Measurements from ENCODE around the gene CDH18. TPM values are rescaled to one million over a fixed set of nuclear protein-coding genes. Genes with fewer than 3 reads are reported as not detected.

The CDH18 gene
- total RNA-seq, 1 donor from 2014 or later, result 0.49 TPM

- H3K9me3 Mint-ChIP-seq (ENCODE audit: unreplicated experiment), result no peaks in the 10 kb centered on the region
- H3K4me1 Mint-ChIP-seq (ENCODE audit: low read depth, unreplicated experiment), result peaks cover 5% of the 10 kb centered on the region
- no peak for TF ChIP-seq CTCF (IDR thresholded peaks at IDR 0.05; ENCODE audit: partially characterized antibody, unreplicated experiment)
- DNase-seq, result no peak
- H3K27ac Mint-ChIP-seq (ENCODE audit: unreplicated experiment), result no peak overlapping the region
- no peaks in the 10 kb centered on the region for H3K27me3 Mint-ChIP-seq (ENCODE audit: unreplicated experiment)
- no peaks in the 10 kb centered on the region for H3K36me3 Mint-ChIP-seq (ENCODE audit: unreplicated experiment)
- no peak overlapping the region for H3K4me3 Mint-ChIP-seq (ENCODE audit: unreplicated experiment)
Observed at GRCh38 chr5:19927170-19927569, 60.8 kb downstream of the CDH18 start.

- Mint-ChIP-seq H3K4me3 (ENCODE audit: unreplicated experiment) (no peak overlapping the region), H3K4me1 (ENCODE audit: low read depth, unreplicated experiment) (no peaks in the 10 kb centered on the region), H3K27ac (ENCODE audit: unreplicated experiment) (no peak overlapping the region), H3K36me3 (ENCODE audit: unreplicated experiment) (no peaks in the 10 kb centered on the region), H3K27me3 (ENCODE audit: unreplicated experiment) (no peaks in the 10 kb centered on the region), H3K9me3 (ENCODE audit: unreplicated experiment) (no peaks in the 10 kb centered on the region)
- TF ChIP-seq CTCF (IDR thresholded peaks at IDR 0.05; ENCODE audit: partially characterized antibody, unreplicated experiment), result no peak
- DNase-seq, result no peak
Observed at GRCh38 chr5:19923742-19924141, 64.3 kb downstream of the CDH18 start.

GRCh38 chr5:19920761-19921160 is 67.2 kb downstream of the CDH18 start:
- no peaks in the 10 kb centered on the region for H3K9me3 Mint-ChIP-seq (ENCODE audit: unreplicated experiment)
- no peaks in the 10 kb centered on the region for H3K27me3 Mint-ChIP-seq (ENCODE audit: unreplicated experiment)
- no peaks in the 10 kb centered on the region for H3K36me3 Mint-ChIP-seq (ENCODE audit: unreplicated experiment)

GRCh38 chr5:19918780-19919179 is 69.2 kb downstream of the CDH18 start:
- no peaks in the 10 kb centered on the region for H3K9me3 Mint-ChIP-seq (ENCODE audit: unreplicated experiment)
- no peaks in the 10 kb centered on the region for H3K27me3 Mint-ChIP-seq (ENCODE audit: unreplicated experiment)
- TF ChIP-seq CTCF (IDR thresholded peaks at IDR 0.05; ENCODE audit: partially characterized antibody, unreplicated experiment), result no peak
- H3K27ac Mint-ChIP-seq (ENCODE audit: unreplicated experiment), result no peak overlapping the region
- DNase-seq, result no peak
- no peak overlapping the region for H3K4me3 Mint-ChIP-seq (ENCODE audit: unreplicated experiment)
- H3K36me3 Mint-ChIP-seq (ENCODE audit: unreplicated experiment), result no peaks in the 10 kb centered on the region
- H3K4me1 Mint-ChIP-seq (ENCODE audit: low read depth, unreplicated experiment), result no peaks in the 10 kb centered on the region

More at GRCh38 chr5:19920761-19921160, 67.2 kb downstream of the CDH18 start:
- DNase-seq, result no peak
- Mint-ChIP-seq H3K4me1 (ENCODE audit: low read depth, unreplicated experiment) (no peaks in the 10 kb centered on the region), H3K27ac (ENCODE audit: unreplicated experiment) (no peak overlapping the region), H3K4me3 (ENCODE audit: unreplicated experiment) (no peak overlapping the region)
- TF ChIP-seq CTCF (IDR thresholded peaks at IDR 0.05; ENCODE audit: partially characterized antibody, unreplicated experiment), result no peak

- H3K27ac Mint-ChIP-seq (ENCODE audit: unreplicated experiment), result no peak overlapping the region
- H3K4me1 Mint-ChIP-seq (ENCODE audit: low read depth, unreplicated experiment), result no peaks in the 10 kb centered on the region
- no peak for DNase-seq
Observed at GRCh38 chr5:19917588-19918122, 70.3 kb downstream of the CDH18 start.

More at GRCh38 chr5:19917588-19918122, 70.3 kb downstream of the CDH18 start:
- H3K36me3 Mint-ChIP-seq (ENCODE audit: unreplicated experiment), result no peaks in the 10 kb centered on the region
- TF ChIP-seq CTCF (IDR thresholded peaks at IDR 0.05; ENCODE audit: partially characterized antibody, unreplicated experiment), result no peak
- no peak overlapping the region for H3K4me3 Mint-ChIP-seq (ENCODE audit: unreplicated experiment)
- H3K9me3 Mint-ChIP-seq (ENCODE audit: unreplicated experiment), result no peaks in the 10 kb centered on the region
- H3K27me3 Mint-ChIP-seq (ENCODE audit: unreplicated experiment), result no peaks in the 10 kb centered on the region
